ENCODE data around the gene GPR84. TPM values are rescaled to one million over a fixed set of nuclear protein-coding genes. Genes with fewer than 3 reads are reported as not detected.

Gene GPR84
- total and polyA plus RNA-seq, 9 of the 15 experiments (the other 6 are each of a cell fraction or from before 2014, with no cell fraction given): 0.07 to 0.18 (median 0.11) TPM; not detected in 5

GRCh38 chr12:54359762-54360351, 4.4 kb downstream of the GPR84 start (continued):
- TF ChIP-seq RUNX1 (IDR thresholded peaks at IDR 0.05; ENCODE audit: low read depth) (no peak), NBN (IDR thresholded peaks at IDR 0.05; ENCODE audit: low read depth) (no peak), CHD1 (IDR thresholded peaks at IDR 0.05; ENCODE audit: low read length) (peak; percentile 78), ZNF324 (CRISPR knock-in tag; IDR thresholded peaks at IDR 0.05) (no peak), RCOR1 (IDR thresholded peaks at IDR 0.05; ENCODE audit: borderline replicate concordance in 1 of 2, low read depth in 2 of 2, low read length in 2 of 2) (peak in 1 of 2 experiments; percentile 88; a peak in 2 of 4 replicates), RBM14 (IDR thresholded peaks at IDR 0.05; ENCODE audit: borderline replicate concordance, insufficient read depth, low read depth, low read length) (no peak), ILF3 (IDR thresholded peaks at IDR 0.05; ENCODE audit: borderline replicate concordance) (no peak), FOXP4 (CRISPR knock-in tag; IDR thresholded peaks at IDR 0.05; ENCODE audit: borderline replicate concordance) (no peak), ZNF280B (CRISPR knock-in tag; IDR thresholded peaks at IDR 0.05) (no peak), ZFX (CRISPR knock-in tag; IDR thresholded peaks at IDR 0.05) (peak; percentile 39), SRSF9 (IDR thresholded peaks at IDR 0.05; ENCODE audit: borderline replicate concordance, low read depth, low read length) (no peak), PHF8 (IDR thresholded peaks at IDR 0.05; ENCODE audit: borderline replicate concordance, low read length) (no peak; the same call in 1 of the 2 replicates), UBTF (IDR thresholded peaks at IDR 0.05; ENCODE audit: borderline replicate concordance in 1 of 2, low read depth in 2 of 2, low read length in 2 of 2) (no peak), TCF15 (CRISPR knock-in tag; IDR thresholded peaks at IDR 0.05) (0 out of 2 replicates have a peak, but pooled peaks have one; percentile 35), CHAMP1 (IDR thresholded peaks at IDR 0.05) (no peak), BHLHE40 (IDR thresholded peaks at IDR 0.05; ENCODE audit: low read length) (no peak; the same call in 1 of the 2 replicates), MCM7 (IDR thresholded peaks at IDR 0.05) (peak in 1 of 2 experiments; percentile 44; a peak in 1 of 4 replicates)

All from K562 (cell line).